Measurements from ENCODE around the gene SPRR1B. TPM values are rescaled to one million over a fixed set of nuclear protein-coding genes. Genes with fewer than 3 reads are reported as not detected.

Gene SPRR1B
- polyA plus RNA-seq, 2 donors = 2,433 to 2,781 TPM

DNA sequence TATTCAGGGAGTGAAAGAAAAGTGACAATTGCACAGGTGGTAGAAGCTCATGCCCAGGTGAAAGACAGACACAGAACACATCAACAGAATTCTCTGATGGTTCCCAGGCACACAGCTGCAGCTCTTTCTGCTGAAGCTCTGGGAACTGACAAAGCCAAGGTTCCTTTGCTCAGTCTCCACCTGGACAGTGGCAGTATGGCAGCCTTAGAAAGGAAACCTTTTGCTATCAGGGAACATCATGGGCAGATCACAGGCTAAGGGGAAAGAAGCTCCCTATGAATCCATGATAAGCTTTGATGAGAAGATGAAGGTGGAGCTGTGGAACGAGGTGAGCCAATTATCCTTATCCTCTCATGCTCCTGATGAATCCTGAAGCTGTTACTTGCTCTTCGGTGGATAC is 39.2 kb downstream of the SPRR1B start:
- 67 to 73% methylated on average over 2 of the region's 2 CpGs for WGBS, 2 donors

DNA sequence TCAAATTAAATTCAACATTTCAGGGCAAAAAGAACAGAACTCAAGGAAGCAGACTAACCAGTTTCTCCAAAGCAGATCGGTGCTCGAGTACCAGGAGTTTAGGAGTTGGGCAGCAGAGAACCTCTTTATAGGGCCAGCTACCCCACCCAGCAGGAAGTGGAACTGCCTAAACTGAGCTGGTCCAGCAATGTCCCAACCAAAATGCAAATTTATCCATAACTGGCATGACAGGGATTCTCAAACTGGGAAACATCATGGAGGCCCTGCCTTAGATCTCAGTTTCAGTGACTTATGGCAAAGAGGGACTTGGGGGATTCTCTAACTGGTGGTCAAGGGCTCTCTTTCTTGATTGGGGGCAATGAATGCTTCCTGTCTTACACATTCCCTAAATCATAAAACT is 40.5 kb downstream of the SPRR1B start, which contains the start of gene SPRR2B:
SPRR2B (minus strand) TSS at position 101 of the 400 bp plus-strand sequence. CDS start 772 bp downstream, outside the sequence.
- Histone ChIP-seq H3K4me1 (ENCODE audit: control insufficient read depth in 2 of 2, insufficient read depth in 2 of 2, low read length in 1 of 2) (no peaks in the 10 kb centered on the region), H3K27me3 (ENCODE audit: control insufficient read depth in 1 of 2, insufficient read depth in 2 of 2, low read length in 2 of 2) (no peaks in the 10 kb centered on the region), H3K36me3 (ENCODE audit: control insufficient read depth in 2 of 2, insufficient read depth in 2 of 2, low read length in 1 of 2) (no peaks in the 10 kb centered on the region), H3K9me3 (ENCODE audit: control insufficient read depth in 2 of 2, insufficient read depth in 1 of 2, low read depth in 1 of 2, low read length in 1 of 2) (no peaks in the 10 kb centered on the region), H3K4me3 (ENCODE audit: low read depth in 1 of 2, low read length in 2 of 2) (no peak within 1 kb of the TSS), H3K27ac (ENCODE audit: low read depth in 2 of 2, low read length in 1 of 2) (peak within 1 kb of the TSS in 1 of 2 donors; percentile 37)
- WGBS, 2 donors = 38 to 54% methylated on average over 2 of the region's 2 CpGs

More for the DNA sequence above, 39.2 kb downstream of the SPRR1B start:
- Histone ChIP-seq H3K36me3 (ENCODE audit: control insufficient read depth in 2 of 2, insufficient read depth in 2 of 2, low read length in 1 of 2) (no peaks in the 10 kb centered on the region), H3K9me3 (ENCODE audit: control insufficient read depth in 2 of 2, insufficient read depth in 1 of 2, low read depth in 1 of 2, low read length in 1 of 2) (no peaks in the 10 kb centered on the region), H3K27ac (ENCODE audit: low read depth in 2 of 2, low read length in 1 of 2) (no peak overlapping the region), H3K4me1 (ENCODE audit: control insufficient read depth in 2 of 2, insufficient read depth in 2 of 2, low read length in 1 of 2) (no peaks in the 10 kb centered on the region), H3K27me3 (ENCODE audit: control insufficient read depth in 1 of 2, insufficient read depth in 2 of 2, low read length in 2 of 2) (no peaks in the 10 kb centered on the region), H3K4me3 (ENCODE audit: low read depth in 1 of 2, low read length in 2 of 2) (no peak overlapping the region)

DNA sequence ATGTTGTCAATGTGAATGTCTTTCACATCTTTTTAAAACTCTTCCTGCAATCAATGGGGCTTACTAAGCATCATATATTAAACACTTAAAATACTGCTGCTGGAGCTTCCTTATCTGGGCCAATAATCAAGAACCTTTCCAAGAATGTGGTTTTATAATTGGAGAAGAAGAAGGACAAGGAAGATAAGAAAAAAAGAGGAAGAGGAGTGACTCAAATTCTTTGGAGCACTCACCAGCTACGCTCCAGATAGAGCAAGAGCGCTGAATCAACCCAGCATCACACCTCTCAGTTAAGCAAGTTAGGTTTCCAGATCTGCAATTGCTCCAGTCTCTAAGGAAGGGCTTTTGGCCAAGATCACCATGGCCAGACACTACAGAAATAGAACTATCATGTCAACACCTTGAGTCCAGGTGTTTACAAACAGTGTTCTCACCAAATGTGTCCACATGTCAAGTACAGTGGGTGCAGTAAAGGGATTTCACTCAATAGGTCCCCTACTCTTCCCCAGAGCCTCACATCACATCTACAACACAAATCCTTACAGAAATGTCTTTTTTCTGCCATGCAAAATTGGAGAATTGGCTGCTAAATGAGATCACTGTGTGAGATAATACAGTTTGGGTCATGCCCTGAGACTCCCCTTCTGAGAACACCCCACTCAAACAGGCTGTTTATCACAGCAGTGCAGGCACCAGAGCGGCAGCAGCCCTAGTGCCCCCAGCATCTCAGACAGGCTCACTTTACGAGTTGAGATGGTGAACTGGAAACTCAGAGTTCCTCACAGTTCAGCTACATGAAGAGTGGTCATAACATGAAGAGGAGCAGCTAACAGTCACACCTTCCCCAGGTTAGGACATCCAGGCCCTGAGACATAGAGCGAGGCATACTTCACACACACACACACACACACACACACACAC is 42.1 kb downstream of the SPRR1B start:
- 77 to 85% methylated on average over 5 of the region's 5 CpGs for WGBS, 2 donors
- H3K4me3 ChIP-seq (ENCODE audit: low read depth in 1 of 2, low read length in 2 of 2) = no peak overlapping the region
- no peaks in the 10 kb centered on the region for H3K4me1 ChIP-seq (ENCODE audit: control insufficient read depth in 2 of 2, insufficient read depth in 2 of 2, low read length in 1 of 2)
- no peaks in the 10 kb centered on the region for H3K9me3 ChIP-seq (ENCODE audit: control insufficient read depth in 2 of 2, insufficient read depth in 1 of 2, low read depth in 1 of 2, low read length in 1 of 2)
- no peaks in the 10 kb centered on the region for H3K27me3 ChIP-seq (ENCODE audit: control insufficient read depth in 1 of 2, insufficient read depth in 2 of 2, low read length in 2 of 2)
- H3K36me3 ChIP-seq (ENCODE audit: control insufficient read depth in 2 of 2, insufficient read depth in 2 of 2, low read length in 1 of 2) = no peaks in the 10 kb centered on the region
- H3K27ac ChIP-seq (ENCODE audit: low read depth in 2 of 2, low read length in 1 of 2) = no peak overlapping the region

DNA sequence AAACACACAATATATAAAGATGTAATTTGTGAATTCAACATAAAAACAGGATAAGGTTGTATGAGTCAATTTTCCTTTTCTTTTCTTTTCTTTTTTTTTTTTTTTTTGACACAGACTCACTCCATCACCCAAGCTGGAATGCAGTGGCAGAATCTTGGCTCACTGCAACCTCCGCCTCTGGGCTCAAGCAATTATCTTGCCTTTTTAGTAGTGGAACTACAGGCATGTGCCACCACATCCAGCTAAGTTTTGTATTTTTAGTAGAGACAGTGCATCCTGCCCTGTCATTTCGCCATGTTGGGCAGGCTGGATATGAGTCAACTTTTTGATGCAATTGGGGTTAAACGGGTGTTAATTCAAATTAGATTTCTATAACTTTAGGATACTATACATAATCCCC is 50.7 kb downstream of the SPRR1B start:
- H3K9me3 ChIP-seq (ENCODE audit: control insufficient read depth in 2 of 2, insufficient read depth in 1 of 2, low read depth in 1 of 2, low read length in 1 of 2) = no peaks in the 10 kb centered on the region
- H3K27me3 ChIP-seq (ENCODE audit: control insufficient read depth in 1 of 2, insufficient read depth in 2 of 2, low read length in 2 of 2) = no peaks in the 10 kb centered on the region
- no peaks in the 10 kb centered on the region for H3K36me3 ChIP-seq (ENCODE audit: control insufficient read depth in 2 of 2, insufficient read depth in 2 of 2, low read length in 1 of 2)
- H3K4me3 ChIP-seq (ENCODE audit: low read depth in 1 of 2, low read length in 2 of 2) = no peak overlapping the region
- no peak overlapping the region for H3K27ac ChIP-seq (ENCODE audit: low read depth in 2 of 2, low read length in 1 of 2)
- H3K4me1 ChIP-seq (ENCODE audit: control insufficient read depth in 2 of 2, insufficient read depth in 2 of 2, low read length in 1 of 2) = no peaks in the 10 kb centered on the region
- WGBS, 2 donors = 52 to 64% methylated on average over 3 of the region's 3 CpGs

Other genes with a start within 250 kb of the SPRR1B start
- under 1 TPM in 1 of 2 donors, not detected in 1; 0.04 TPM for gene LCE1E, start 244.9 kb upstream of the SPRR1B start, polyA plus RNA-seq
- not detected for gene LCE1D, start 234.5 kb upstream of the SPRR1B start, polyA plus RNA-seq
- under 1 TPM in 1 of 2 donors, not detected in 1; 0.32 TPM for gene LCE1C, start 224.6 kb upstream of the SPRR1B start, polyA plus RNA-seq
- gene LCE1B, start 219.2 kb upstream of the SPRR1B start, polyA plus RNA-seq = not detected
- gene LCE1A, start 203.7 kb upstream of the SPRR1B start, polyA plus RNA-seq = not detected
- gene LCE6A, start 188.3 kb upstream of the SPRR1B start, polyA plus RNA-seq = not detected
- gene LCE7A, start 171.2 kb upstream of the SPRR1B start, polyA plus RNA-seq = not detected
- gene SMCP, start 152.9 kb upstream of the SPRR1B start, polyA plus RNA-seq = not detected
- 100 to 1,000 TPM; 161 to 344 TPM for gene IVL, start 122.7 kb upstream of the SPRR1B start, polyA plus RNA-seq
- 1 to 10 TPM; 1.1 to 4.2 TPM for gene SPRR5, start 84.0 kb upstream of the SPRR1B start, polyA plus RNA-seq
- gene SPRR4, start 60.6 kb upstream of the SPRR1B start, polyA plus RNA-seq = under 1 TPM in 1 of 2 donors, not detected in 1; 0.48 TPM
- 1,000 to 10,000 TPM; 3,249 to 3,812 TPM for gene SPRR1A, start 47.1 kb upstream of the SPRR1B start, polyA plus RNA-seq
- over 10,000 TPM; 18,496 to 19,645 TPM for gene SPRR3, start 29.5 kb upstream of the SPRR1B start, polyA plus RNA-seq
- gene SPRR2D, start 9.9 kb downstream of the SPRR1B start, polyA plus RNA-seq = 1,000 to 10,000 TPM; 1,582 to 3,252 TPM
- gene SPRR2A, start 26.3 kb downstream of the SPRR1B start, polyA plus RNA-seq = 1,000 to 10,000 TPM; 3,933 to 4,263 TPM
- gene SPRR2B, start 40.4 kb downstream of the SPRR1B start, polyA plus RNA-seq = 10 to 100 TPM; 10.9 to 75.1 TPM
- 1,000 to 10,000 TPM; 1,279 to 1,684 TPM for gene SPRR2E, start 63.3 kb downstream of the SPRR1B start, polyA plus RNA-seq
- 100 to 1,000 TPM; 104 to 135 TPM for gene SPRR2F, start 82.3 kb downstream of the SPRR1B start, polyA plus RNA-seq
- 1 to 10 TPM in 1 of 2 donors, under 1 TPM in 1; 0.49 to 2.0 TPM for gene SPRR2G, start 119.7 kb downstream of the SPRR1B start, polyA plus RNA-seq
- gene LELP1, start 172.2 kb downstream of the SPRR1B start, polyA plus RNA-seq = not detected
- gene PRR9, start 186.4 kb downstream of the SPRR1B start, polyA plus RNA-seq = not detected
- under 1 TPM in 1 of 2 donors, not detected in 1; 0.28 TPM for gene LORICRIN, start 228.5 kb downstream of the SPRR1B start, polyA plus RNA-seq

Measured in esophagus (tissue), 2 donors.